Measurements from ENCODE around the gene DCDC1. TPM values are rescaled to one million over a fixed set of nuclear protein-coding genes. Genes with fewer than 3 reads are reported as not detected.
"Not testable (repeated sequence)": the region's sequence is repeated elsewhere in the genome, so short reads cannot be mapped to it uniquely, and the experiment has no call there.

DCDC1 gene
- total RNA-seq, 1 experiment from 2014 or later: 0.31 TPM

- no peak for DNase-seq (ENCODE audit: low spot score)
Observed at GRCh38 chr11:31326470-31327148, 42.9 kb downstream of the DCDC1 start.

GRCh38 chr11:31325160-31325559 lies 44.4 kb downstream of the DCDC1 start:
- peak; percentile 89 for DNase-seq (ENCODE audit: low spot score)

GRCh38 chr11:31323145-31323544 lies 46.4 kb downstream of the DCDC1 start:
- no peak for DNase-seq (ENCODE audit: low spot score)

- DNase-seq (ENCODE audit: low spot score): not testable (repeated sequence)
Observed at GRCh38 chr11:31321494-31321893, 48.0 kb downstream of the DCDC1 start.

- DNase-seq (ENCODE audit: low spot score): no peak
Observed at GRCh38 chr11:31303644-31304180, 65.8 kb downstream of the DCDC1 start.

- no peak for DNase-seq (ENCODE audit: low spot score)
Observed at GRCh38 chr11:31301549-31302510, 67.7 kb downstream of the DCDC1 start.

- DNase-seq (ENCODE audit: low spot score): no peak
Observed at GRCh38 chr11:31295308-31295707, 74.2 kb downstream of the DCDC1 start.

- not testable (repeated sequence) for DNase-seq (ENCODE audit: low spot score)
Observed at GRCh38 chr11:31273527-31273926, 96.0 kb downstream of the DCDC1 start.

GRCh38 chr11:31267720-31268119 lies 101.8 kb downstream of the DCDC1 start:
- DNase-seq (ENCODE audit: low spot score): no peak

GRCh38 chr11:31264834-31265233 lies 104.7 kb downstream of the DCDC1 start:
- DNase-seq (ENCODE audit: low spot score): no peak

- no peak for DNase-seq (ENCODE audit: low spot score)
Observed at GRCh38 chr11:31262761-31263160, 106.8 kb downstream of the DCDC1 start.

GRCh38 chr11:31259797-31260196 lies 109.7 kb downstream of the DCDC1 start:
- no peak for DNase-seq (ENCODE audit: low spot score)

GRCh38 chr11:31254415-31254814 lies 115.1 kb downstream of the DCDC1 start:
- DNase-seq (ENCODE audit: low spot score): peak; percentile 20

- no peak for DNase-seq (ENCODE audit: low spot score)
Observed at GRCh38 chr11:31248768-31249167, 120.8 kb downstream of the DCDC1 start.

- no peak for DNase-seq (ENCODE audit: low spot score)
Observed at GRCh38 chr11:31247321-31247720, 122.2 kb downstream of the DCDC1 start.

GRCh38 chr11:31246451-31247165 lies 122.9 kb downstream of the DCDC1 start:
- DNase-seq (ENCODE audit: low spot score): no peak

GRCh38 chr11:31243706-31244105 lies 125.8 kb downstream of the DCDC1 start:
- no peak for DNase-seq (ENCODE audit: low spot score)

GRCh38 chr11:31240340-31240904 lies 129.1 kb downstream of the DCDC1 start:
- peak; percentile 67 for DNase-seq (ENCODE audit: low spot score)

- DNase-seq (ENCODE audit: low spot score): peak; percentile 36
Observed at GRCh38 chr11:31237819-31238760, 131.4 kb downstream of the DCDC1 start.

GRCh38 chr11:31236143-31236542 lies 133.4 kb downstream of the DCDC1 start:
- peak; percentile 47 for DNase-seq (ENCODE audit: low spot score)
